Spinal cord (tissue), 10 donors: ENCODE data around the gene MAPKAPK2. TPM values are rescaled to one million over a fixed set of nuclear protein-coding genes. Genes with fewer than 3 reads are reported as not detected.

Experiments
- DNase-seq, 6 donors: peaks; one replicate each; pipeline versions ENCODE4 v3.0.0 to v3.0.0-alpha.2; 2013 to 2015; ENCODE audit warnings: low spot score in 6 of 6, low read depth in 4 of 6
- H3K27ac ChIP-seq: one replicate; pipeline ENCODE4 v1.5.1; 2013; ENCODE audit warnings: low read depth, low read length, control low read depth
- H3K27me3 ChIP-seq: one replicate; pipeline ENCODE4 v1.6.1; 2013; ENCODE audit warnings: low read length; ENCODE audit not compliant: control insufficient read depth, insufficient read depth
- H3K36me3 ChIP-seq: one replicate; pipeline ENCODE4 v1.6.1; 2013; ENCODE audit warnings: low read length; ENCODE audit not compliant: control insufficient read depth, insufficient read depth
- H3K4me1 ChIP-seq: one replicate; pipeline ENCODE4 v1.6.1; 2013; ENCODE audit warnings: low read length; ENCODE audit not compliant: control insufficient read depth, insufficient read depth
- H3K4me3 ChIP-seq: one replicate; pipeline ENCODE4 v1.5.1; 2013; ENCODE audit warnings: low read depth, low read length, control low read depth
- H3K9me3 ChIP-seq: one replicate; pipeline ENCODE4 v1.6.1; 2013; ENCODE audit warnings: low read length; ENCODE audit not compliant: control insufficient read depth, insufficient read depth
- WGBS: methylation state at CpG from one replicate; pipeline ENCODE4 v1.1.5; 2013; ENCODE audit warnings: missing lambda C conversion rate; ENCODE audit not compliant: insufficient coverage; 5-methylcytosine and 5-hydroxymethylcytosine counted together
- polyA plus RNA-seq, 2 donors: library from polyadenylated mRNA; unstranded; fragments of 120-200 nt; gene quantifications; one replicate each; pipeline ENCODE4 v1.2.1, GENCODE V29; 2013; ENCODE audit not compliant: insufficient read length in 2 of 2
- total RNA-seq, 2 donors: library from RNA; depleted of rRNA in 1 of 2; stranded (reverse); fragments of 120-200 nt in 1 of 2; fragments of >200 nt in 1 of 2; gene quantifications; one replicate each; pipeline versions ENCODE4 v1.2.3 to v1.2.4, GENCODE V29; 2013 to 2014
- donor health status: healthy.

MAPKAPK2 gene
- total and polyA plus RNA-seq, 4 donors = 17.3 to 42.7 (median 35.4) TPM

GRCh38 chr1:206698011-206698410 is 13.3 kb downstream of the MAPKAPK2 start:
- H3K27me3 ChIP-seq = no peaks in the 10 kb centered on the region
- H3K4me3 ChIP-seq = no peak overlapping the region
- peaks cover 26% of the 10 kb centered on the region for H3K4me1 ChIP-seq
- no peaks in the 10 kb centered on the region for H3K9me3 ChIP-seq
- DNase-seq = no peak
- peaks cover 2% of the 10 kb centered on the region for H3K36me3 ChIP-seq
- WGBS = 100% methylated on average over 1 of the region's 2 CpGs
- H3K27ac ChIP-seq = no peak overlapping the region

GRCh38 chr1:206699000-206699586 is 14.4 kb downstream of the MAPKAPK2 start:
- DNase-seq = no peak
- Histone ChIP-seq H3K36me3 (peaks cover 2% of the 10 kb centered on the region), H3K27me3 (no peaks in the 10 kb centered on the region), H3K27ac (no peak overlapping the region), H3K9me3 (no peaks in the 10 kb centered on the region), H3K4me1 (peaks cover 25% of the 10 kb centered on the region), H3K4me3 (no peak overlapping the region)
- WGBS = 96% methylated on average over 4 of the region's 7 CpGs

- H3K27ac ChIP-seq = no peak overlapping the region
- WGBS = 78% methylated on average over 2 of the region's 4 CpGs
- H3K9me3 ChIP-seq = no peaks in the 10 kb centered on the region
- no peaks in the 10 kb centered on the region for H3K27me3 ChIP-seq
- peaks cover 2% of the 10 kb centered on the region for H3K36me3 ChIP-seq
- H3K4me1 ChIP-seq = peaks cover 26% of the 10 kb centered on the region
- no peak overlapping the region for H3K4me3 ChIP-seq
- no peak for DNase-seq
These were observed 14.9 kb downstream of the MAPKAPK2 start for GRCh38 chr1:206699626-206700025.

GRCh38 chr1:206700445-206701036 is 15.8 kb downstream of the MAPKAPK2 start:
- Histone ChIP-seq H3K4me3 (no peak overlapping the region), H3K4me1 (peaks cover 30% of the 10 kb centered on the region)
- WGBS = 45% methylated on average over 2 of the region's 2 CpGs

GRCh38 chr1:206702260-206702659 is 17.6 kb downstream of the MAPKAPK2 start:
- Histone ChIP-seq H3K9me3 (no peaks in the 10 kb centered on the region), H3K27me3 (no peaks in the 10 kb centered on the region), H3K36me3 (no peaks in the 10 kb centered on the region), H3K4me3 (no peak overlapping the region), H3K4me1 (peaks cover 47% of the 10 kb centered on the region), H3K27ac (no peak overlapping the region)
- WGBS = 64% methylated on average over 7 of the region's 7 CpGs
- no peak for DNase-seq

More at GRCh38 chr1:206700445-206701036, 15.8 kb downstream of the MAPKAPK2 start:
- Histone ChIP-seq H3K27ac (no peak overlapping the region), H3K9me3 (no peaks in the 10 kb centered on the region), H3K27me3 (no peaks in the 10 kb centered on the region), H3K36me3 (peaks cover 2% of the 10 kb centered on the region)
- DNase-seq = no peak

GRCh38 chr1:206702803-206703202 is 18.1 kb downstream of the MAPKAPK2 start:
- Histone ChIP-seq H3K36me3 (no peaks in the 10 kb centered on the region), H3K9me3 (no peaks in the 10 kb centered on the region), H3K27me3 (no peaks in the 10 kb centered on the region), H3K4me1 (peaks cover 51% of the 10 kb centered on the region), H3K27ac (no peak overlapping the region), H3K4me3 (no peak overlapping the region)
- 75% methylated on average over 1 of the region's 1 CpG for WGBS
- DNase-seq = no peak

- H3K27me3 ChIP-seq = no peaks in the 10 kb centered on the region
- no peak overlapping the region for H3K27ac ChIP-seq
- H3K4me1 ChIP-seq = peaks cover 51% of the 10 kb centered on the region
- H3K9me3 ChIP-seq = no peaks in the 10 kb centered on the region
- H3K4me3 ChIP-seq = no peak overlapping the region
- no peak for DNase-seq
- 66% methylated on average over 3 of the region's 4 CpGs for WGBS
- H3K36me3 ChIP-seq = no peaks in the 10 kb centered on the region
These were observed 19.0 kb downstream of the MAPKAPK2 start for GRCh38 chr1:206703661-206704060.

GRCh38 chr1:206704226-206704625 is 19.5 kb downstream of the MAPKAPK2 start:
- no peaks in the 10 kb centered on the region for H3K27me3 ChIP-seq
- no peak for DNase-seq
- H3K27ac ChIP-seq = no peak overlapping the region
- H3K4me3 ChIP-seq = no peak overlapping the region
- 85% methylated on average over 9 of the region's 9 CpGs for whole genome bisulfite sequencing
- H3K9me3 ChIP-seq = no peaks in the 10 kb centered on the region
- peaks cover 51% of the 10 kb centered on the region for H3K4me1 ChIP-seq
- H3K36me3 ChIP-seq = no peaks in the 10 kb centered on the region

GRCh38 chr1:206705191-206705590 is 20.5 kb downstream of the MAPKAPK2 start:
- WGBS = 9% methylated on average over 3 of the region's 4 CpGs
- Histone ChIP-seq H3K36me3 (no peaks in the 10 kb centered on the region), H3K9me3 (no peaks in the 10 kb centered on the region), H3K27ac (no peak overlapping the region), H3K27me3 (no peaks in the 10 kb centered on the region), H3K4me3 (no peak overlapping the region), H3K4me1 (peaks cover 51% of the 10 kb centered on the region)
- DNase-seq = peak in 2 of 6 donors; percentile 74 to 87

GRCh38 chr1:206705726-206706297 is 21.1 kb downstream of the MAPKAPK2 start:
- WGBS = 41% methylated on average over 6 of the region's 8 CpGs
- H3K27ac ChIP-seq = no peak overlapping the region
- no peak for DNase-seq

More at GRCh38 chr1:206705726-206706297, 21.1 kb downstream of the MAPKAPK2 start:
- Histone ChIP-seq H3K4me1 (peaks cover 51% of the 10 kb centered on the region), H3K27me3 (no peaks in the 10 kb centered on the region), H3K36me3 (no peaks in the 10 kb centered on the region), H3K9me3 (no peaks in the 10 kb centered on the region), H3K4me3 (no peak overlapping the region)
